Activated B cell treated with CpG ODN at 0.5 μM for 24 hours (primary cell): ENCODE measurements around the gene IFI35. TPM values are rescaled to one million over a fixed set of nuclear protein-coding genes. Genes with fewer than 3 reads are reported as not detected.
"Not testable (repeated sequence)": the region's sequence is repeated elsewhere in the genome, so short reads cannot be mapped to it uniquely, and the experiment has no call there.

Experiments
- ATAC-seq: fragments of 200-7000 bp; cut with Tn5 transposase; one replicate; pipeline ENCODE4 v1.10.0; 2021; ENCODE audit warnings: low read depth, mild to moderate bottlenecking, moderate library complexity
- CTCF ChIA-PET: fragments of 350-600 bp; sonication (Branson Sonifier 250); formaldehyde crosslinking; loops from one replicate; lab custom pipeline; 2021; ENCODE audit warnings: antibody characterized with exemption; lab: Charles Lee
- POLR2A ChIA-PET: fragments of 350-600 bp; sonication (Branson Sonifier 250); formaldehyde crosslinking; loops from one replicate; lab custom pipeline; 2021; ENCODE audit warnings: antibody characterized with exemption; lab: Charles Lee
- DNase-seq: peaks from one replicate; pipeline ENCODE4 v3.0.0; 2022
- H3K27ac Mint-ChIP-seq: one replicate; pipeline ENCODE4 v1.8.0; 2020; ENCODE audit warnings: mixed read lengths
- H3K27me3 Mint-ChIP-seq: one replicate; pipeline ENCODE4 v1.8.0; 2021; ENCODE audit warnings: mixed read lengths
- H3K36me3 Mint-ChIP-seq: one replicate; pipeline ENCODE4 v1.8.0; 2021; ENCODE audit warnings: low read depth, mixed read lengths
- H3K4me1 Mint-ChIP-seq: one replicate; pipeline ENCODE4 v1.8.0; 2021; ENCODE audit warnings: mixed read lengths
- H3K4me3 Mint-ChIP-seq: one replicate; pipeline ENCODE4 v1.8.0; 2020; ENCODE audit warnings: mild to moderate bottlenecking, mixed read lengths
- H3K9me3 Mint-ChIP-seq: one replicate; pipeline ENCODE4 v1.8.0; 2020; ENCODE audit warnings: mixed read lengths
- CTCF ChIP-seq: fragments of 200-600 bp; IDR thresholded peaks from one replicate; pipeline ENCODE4 v1.8.0; 2022; ENCODE audit warnings: antibody characterized with exemption, mild to moderate bottlenecking
- intact Hi-C: fragments of 100-400 bp; cut with micrococcal nuclease; formaldehyde crosslinking; loops from one replicate; pipeline ENCODE4 v1.15.1; 2024
- total RNA-seq: library from RNA; stranded (reverse); gene quantifications from 2 replicates; pipeline ENCODE4 v1.2.3, GENCODE V29; 2022

IFI35 gene
- total RNA-seq, 1 donor from 2014 or later = 50.5 TPM

GRCh38 chr17:42997984-42998938 lies 8.3 kb upstream of the IFI35 start, which contains the start of gene RPL27:
Gene RPL27 (plus strand): TSS chr17:42998419. CDS start chr17:42998751, 332 bp downstream.
- H3K4me1 Mint-ChIP-seq = peaks cover 31% of the 10 kb centered on the region
- POLR2A ChIA-PET = interaction anchor here (0.5 to 4.4 kb wide), 50 partner anchors 8 to 980 kb away, joined by 3 to 124 read pairs (median 6); partner anchors contain the start of genes AARSD1, AOC2, BECN1 and BRCA1
- peak; percentile 95 for DNase-seq
- peak; percentile 78 for TF ChIP-seq CTCF
- H3K27ac Mint-ChIP-seq = peak within 1 kb of the TSS; percentile 97
- intact Hi-C loops = loop anchor here (1.0 to 2.0 kb wide), 13 partner anchors 8 to 486 kb away; partner anchors contain the start of genes AARSD1, BECN1, BRCA1 and IFI35
- peaks cover 60% of the 10 kb centered on the region for H3K36me3 Mint-ChIP-seq
- H3K9me3 Mint-ChIP-seq = no peaks in the 10 kb centered on the region
- H3K4me3 Mint-ChIP-seq = peak within 1 kb of the TSS; percentile 98
- H3K27me3 Mint-ChIP-seq = no peaks in the 10 kb centered on the region
- peak; percentile 95 for ATAC-seq
- CTCF ChIA-PET = interaction anchor here (0.7 to 2.5 kb wide), 23 partner anchors 8 to 420 kb away, joined by 3 to 19 read pairs (median 6); partner anchors contain the start of genes AARSD1, BECN1, IFI35 and NBR1

- ChIA-PET POLR2A (interaction anchor here (0.6 to 4.4 kb wide), 25 partner anchors 8 to 485 kb away, joined by 3 to 124 read pairs (median 15); partner anchors contain the start of genes AARSD1, AOC2, BECN1 and BRCA1), CTCF (interaction anchor here (1.4 to 2.5 kb wide), 10 partner anchors 12 to 421 kb away, joined by 3 to 19 read pairs (median 8); partner anchors contain the start of genes AARSD1, BECN1, RND2 and TMEM106A)
- DNase-seq (no peak), ATAC-seq (no peak)
- TF ChIP-seq CTCF = no peak
- H3K27ac Mint-ChIP-seq = peak overlapping the region; percentile 97
- peak overlapping the region; percentile 98 for H3K4me3 Mint-ChIP-seq
- intact Hi-C loops = loop anchor here (2.0 kb wide), 2 partner anchors 126 to 212 kb away; partner anchors contain the start of genes BRCA1 and TMEM106A
- H3K27me3 Mint-ChIP-seq = no peaks in the 10 kb centered on the region
- peaks cover 31% of the 10 kb centered on the region for H3K4me1 Mint-ChIP-seq
- H3K9me3 Mint-ChIP-seq = no peaks in the 10 kb centered on the region
- peaks cover 63% of the 10 kb centered on the region for H3K36me3 Mint-ChIP-seq
Measured at GRCh38 chr17:42999003-42999525, 7.5 kb upstream of the IFI35 start.

- Mint-ChIP-seq H3K4me1 (peaks cover 31% of the 10 kb centered on the region), H3K36me3 (peaks cover 56% of the 10 kb centered on the region)
- H3K9me3 Mint-ChIP-seq, ATAC-seq, intact Hi-C loops, H3K27ac Mint-ChIP-seq, H3K27me3 Mint-ChIP-seq, DNase-seq, CTCF ChIA-PET, H3K4me3 Mint-ChIP-seq: not testable (repeated sequence)
- POLR2A ChIA-PET = interaction anchor here (0.7 to 1.7 kb wide), 5 partner anchors 9 to 171 kb away, joined by 3 to 7 read pairs (median 5); partner anchors contain the start of gene VAT1
Measured at GRCh38 chr17:43000894-43001293, 5.7 kb upstream of the IFI35 start.

- Mint-ChIP-seq H3K36me3 (peaks cover 55% of the 10 kb centered on the region), H3K4me1 (peaks cover 25% of the 10 kb centered on the region), H3K27me3 (no peaks in the 10 kb centered on the region), H3K4me3 (no peak overlapping the region), H3K9me3 (no peaks in the 10 kb centered on the region), H3K27ac (no peak overlapping the region)
- ChIA-PET CTCF (no interaction called here), POLR2A (interaction anchor here (0.7 to 1.1 kb wide), 2 partner anchors 21 to 312 kb away, joined by 3 to 7 read pairs; no protein-coding TSS in a partner anchor)
- ATAC-seq = no peak
- no peak for DNase-seq
- no peak for TF ChIP-seq CTCF
- intact Hi-C loops = no loop called here
Measured at GRCh38 chr17:43003542-43004172, 2.9 kb upstream of the IFI35 start.
